ENCODE results near the gene GPATCH4.

The GPATCH4 gene

GRCh38 chr1:156572663-156573018 lies 28.6 kb downstream of the GPATCH4 start:
- Mint-ChIP-seq H3K4me3 (peak overlapping the region; percentile 90 to 96 (median 94)), H3K4me1 (peaks cover 25% of the 10 kb centered on the region), H3K36me3 (ENCODE audit: low read depth) (peaks cover 9% of the 10 kb centered on the region), H3K27me3 (ENCODE audit: low read depth) (peaks cover 10% of the 10 kb centered on the region), H3K9me3 (no peaks in the 10 kb centered on the region), H3K27ac (peak overlapping the region in 2 of 3 experiments; percentile 57 to 62)
- TF ChIP-seq CTCF (IDR thresholded peaks at IDR 0.05; ENCODE audit: unreplicated experiment in 3 of 3), result no peak

- no peak for TF ChIP-seq CTCF (IDR thresholded peaks at IDR 0.05; ENCODE audit: unreplicated experiment in 3 of 3)
- Mint-ChIP-seq H3K36me3 (ENCODE audit: low read depth) (peaks cover 9% of the 10 kb centered on the region), H3K9me3 (no peaks in the 10 kb centered on the region), H3K27ac (peak within 1 kb of the TSS; percentile 33 to 86 (median 62)), H3K4me3 (peak within 1 kb of the TSS; percentile 90 to 96 (median 94)), H3K4me1 (peaks cover 23% of the 10 kb centered on the region), H3K27me3 (ENCODE audit: low read depth) (peaks cover 10% of the 10 kb centered on the region)
Observed at GRCh38 chr1:156571919-156572662, 29.2 kb downstream of the GPATCH4 start, which contains the start of gene IQGAP3. IQGAP3 (minus strand) TSS chr1:156572565; CDS start chr1:156572529, 36 bp downstream.

- no peak for TF ChIP-seq CTCF (IDR thresholded peaks at IDR 0.05; ENCODE audit: unreplicated experiment in 3 of 3)
- Mint-ChIP-seq H3K36me3 (ENCODE audit: low read depth) (peaks cover 9% of the 10 kb centered on the region), H3K4me3 (peak overlapping the region; percentile 90 to 96 (median 94)), H3K9me3 (no peaks in the 10 kb centered on the region), H3K27ac (peak overlapping the region; percentile 33 to 86 (median 62)), H3K4me1 (peaks cover 23% of the 10 kb centered on the region), H3K27me3 (ENCODE audit: low read depth) (peaks cover 10% of the 10 kb centered on the region)
Observed at GRCh38 chr1:156571261-156571852, 29.9 kb downstream of the GPATCH4 start.

GRCh38 chr1:156566436-156566835 lies 34.8 kb downstream of the GPATCH4 start:
- H3K27ac Mint-ChIP-seq, result no peak overlapping the region
- H3K36me3 Mint-ChIP-seq (ENCODE audit: low read depth), result peaks cover 24% of the 10 kb centered on the region

GRCh38 chr1:156565519-156565918 lies 35.8 kb downstream of the GPATCH4 start:
- Mint-ChIP-seq H3K9me3 (no peaks in the 10 kb centered on the region), H3K27ac (no peak overlapping the region), H3K27me3 (ENCODE audit: low read depth) (no peaks in the 10 kb centered on the region), H3K4me1 (no peaks in the 10 kb centered on the region), H3K36me3 (ENCODE audit: low read depth) (peaks cover 24% of the 10 kb centered on the region), H3K4me3 (no peak overlapping the region)
- TF ChIP-seq CTCF (IDR thresholded peaks at IDR 0.05; ENCODE audit: unreplicated experiment in 3 of 3), result no peak

More at GRCh38 chr1:156566436-156566835, 34.8 kb downstream of the GPATCH4 start:
- Mint-ChIP-seq H3K4me1 (peaks cover 9% of the 10 kb centered on the region), H3K27me3 (ENCODE audit: low read depth) (peaks cover 3% of the 10 kb centered on the region), H3K4me3 (no peak overlapping the region), H3K9me3 (no peaks in the 10 kb centered on the region)
- no peak for TF ChIP-seq CTCF (IDR thresholded peaks at IDR 0.05; ENCODE audit: unreplicated experiment in 3 of 3)

Data from nephron (organoid).